Suprapubic skin (tissue), 4 donors: Measurements from ENCODE around the gene TEKT5.

Experiments
- CTCF ChIP-seq, 2 donors: fragments of 200-600 bp in 1 of 2; fragments of 450-650 bp in 1 of 2; sonication (generic) in 1 of 2; IDR thresholded peaks; one replicate each; pipeline ENCODE4 v1.5.1; 2016 to 2019; ENCODE audit warnings: antibody characterized with exemption in 2 of 2, mild to moderate bottlenecking in 1 of 2, moderate library complexity in 1 of 2
- EP300 ChIP-seq: sonication (generic); formaldehyde crosslinking; IDR thresholded peaks from one replicate; pipeline ENCODE4 v1.6.1; 2017; ENCODE audit warnings: antibody characterized with exemption
- POLR2A ChIP-seq, 2 donors: fragments of 450-650 bp; IDR thresholded peaks; one replicate each; pipeline ENCODE4 v1.6.1; 2017; ENCODE audit warnings: antibody characterized with exemption in 2 of 2, mild to moderate bottlenecking in 2 of 2, moderate library complexity in 2 of 2
- POLR2AphosphoS5 ChIP-seq, 3 donors: sonication (generic); formaldehyde crosslinking; IDR thresholded peaks; one replicate each; pipeline ENCODE4 v1.6.1; 2017; ENCODE audit warnings: antibody characterized with exemption in 3 of 3

- TF ChIP-seq CTCF (IDR thresholded peaks at IDR 0.05) = no peak
- TF ChIP-seq POLR2A (IDR thresholded peaks at IDR 0.05) = no peak
- TF ChIP-seq POLR2AphosphoS5 (IDR thresholded peaks at IDR 0.05) = no peak
- TF ChIP-seq EP300 = no peak
Measured at GRCh38 chr16:10658943-10659342, 35.8 kb downstream of the TEKT5 start.
